HG02763 (cell line): Measurements from ENCODE around the gene LEKR1.
"Not testable (repeated sequence)": the region's sequence is repeated elsewhere in the genome, so short reads cannot be mapped to it uniquely, and the experiment has no call there.

ENCODE experiments used
- ATAC-seq: cut with Tn5 transposase; IDR thresholded peaks from one replicate; pipeline ENCODE4 v1.9.1; 2021; ENCODE audit warnings: mild to moderate bottlenecking, moderate library complexity; ENCODE audit not compliant: unreplicated experiment

LEKR1 gene

GRCh38 chr3:156897851-156898250 is 71.7 kb downstream of the LEKR1 start:
- ATAC-seq, result not testable (repeated sequence)

GRCh38 chr3:156898296-156898880 is 72.2 kb downstream of the LEKR1 start:
- ATAC-seq, result no peak

GRCh38 chr3:156899951-156900350 is 73.8 kb downstream of the LEKR1 start:
- no peak for ATAC-seq

GRCh38 chr3:156902916-156903315 is 76.8 kb downstream of the LEKR1 start:
- no peak for ATAC-seq

DNA sequence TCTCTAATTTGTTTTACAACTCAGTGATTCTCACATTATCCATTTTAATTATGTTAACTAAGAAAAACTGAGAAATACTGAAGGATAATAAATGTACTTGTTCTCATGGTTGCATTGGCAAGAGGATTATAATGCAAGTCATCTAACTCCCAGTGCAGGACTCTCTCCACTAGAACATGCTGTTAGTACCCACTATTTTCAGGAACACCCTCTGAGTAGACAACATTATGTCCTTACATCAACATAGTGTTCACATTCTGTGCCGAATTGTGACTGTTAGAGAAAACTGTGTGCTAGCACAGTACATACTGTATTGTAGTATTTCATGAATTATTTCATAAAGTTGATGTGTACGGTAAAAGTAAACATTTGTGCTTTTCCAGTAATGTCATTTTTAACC is 80.1 kb downstream of the LEKR1 start:
- no peak for ATAC-seq

DNA sequence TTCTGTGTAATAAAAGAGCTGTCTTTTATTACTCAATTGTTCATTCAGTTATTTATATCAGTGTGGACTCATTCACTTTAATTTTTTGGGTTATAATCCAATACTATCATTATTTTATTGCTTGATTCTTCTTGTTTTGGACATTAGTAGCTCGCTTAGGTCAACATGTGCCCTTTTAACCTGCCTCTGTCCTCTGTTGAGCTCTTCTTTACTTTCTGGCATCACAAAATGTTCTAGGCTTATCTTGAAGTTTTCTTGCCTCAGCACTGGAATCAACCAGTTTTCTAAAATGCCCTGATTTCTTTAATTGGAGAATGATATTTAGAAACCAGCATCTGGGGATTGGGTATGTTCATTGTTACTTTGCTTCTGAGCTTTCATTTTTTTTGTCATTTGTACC is 82.2 kb downstream of the LEKR1 start:
- ATAC-seq, result no peak

DNA sequence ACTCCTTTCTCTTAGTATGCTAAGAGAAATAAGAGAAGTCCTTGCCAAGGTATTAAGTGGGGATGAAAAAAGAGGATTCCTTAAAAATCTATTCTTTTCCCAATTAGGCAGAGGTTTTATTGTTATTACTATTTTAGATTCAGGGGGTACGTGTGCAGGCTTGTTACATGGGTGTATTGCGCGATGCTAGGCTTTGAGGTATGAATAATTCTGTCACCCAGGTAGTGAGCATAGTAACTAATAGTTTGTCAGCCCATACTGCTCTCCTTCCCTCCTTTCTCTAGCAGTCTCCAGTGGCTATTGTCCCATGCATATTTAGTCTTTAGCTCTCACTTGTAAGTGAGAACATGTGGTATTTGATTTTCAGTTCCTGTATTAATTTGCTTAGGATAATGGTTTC is 83.9 kb downstream of the LEKR1 start:
- no peak for ATAC-seq

GRCh38 chr3:156910831-156911230 is 84.7 kb downstream of the LEKR1 start:
- not testable (repeated sequence) for ATAC-seq

- not testable (repeated sequence) for ATAC-seq
Measured at GRCh38 chr3:156914300-156914699, 88.1 kb downstream of the LEKR1 start.

- ATAC-seq, result no peak
Measured at GRCh38 chr3:156915372-156915771, 89.2 kb downstream of the LEKR1 start.

DNA sequence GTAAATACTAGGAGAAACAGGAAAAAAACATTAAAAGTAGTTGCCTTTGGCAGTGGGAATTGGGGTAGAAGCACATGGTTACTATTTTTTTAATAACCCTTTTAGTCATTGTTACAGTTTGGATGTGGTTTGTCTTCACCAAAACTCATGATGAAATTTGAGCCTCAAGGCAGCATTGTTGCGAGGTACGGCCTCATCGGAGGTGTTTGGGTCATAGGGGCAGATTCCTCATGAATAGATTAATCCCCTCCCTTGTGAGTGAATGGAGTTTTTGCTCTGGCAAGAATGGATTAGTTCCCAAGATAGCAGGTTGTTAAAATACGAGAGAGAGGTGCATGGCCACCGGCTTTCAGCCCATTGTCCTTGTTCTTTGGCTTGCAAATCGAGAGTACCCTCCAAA is 92.6 kb downstream of the LEKR1 start:
- no peak for ATAC-seq

GRCh38 chr3:156919818-156920217 is 93.7 kb downstream of the LEKR1 start:
- no peak for ATAC-seq

DNA sequence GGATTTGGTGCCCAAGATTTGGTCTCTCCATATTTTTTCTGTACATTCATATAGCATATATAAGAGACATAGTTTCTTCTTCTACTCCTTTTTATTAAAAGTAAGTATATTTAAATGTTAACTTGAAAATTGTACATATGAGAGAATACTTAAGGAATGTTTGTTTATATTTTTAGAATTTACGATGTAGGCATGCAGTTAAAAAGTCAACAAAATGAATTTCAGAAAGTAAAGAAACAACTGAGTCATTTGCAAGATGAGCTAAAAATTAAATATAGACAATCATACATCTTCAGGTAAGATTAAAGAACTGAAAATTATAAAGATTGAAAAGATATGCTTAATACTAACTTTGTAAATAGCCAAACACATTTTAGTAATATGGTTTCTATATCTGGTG is 94.2 kb downstream of the LEKR1 start:
- ATAC-seq, result no peak

- no peak for ATAC-seq
Measured at GRCh38 chr3:156923349-156923748, 97.2 kb downstream of the LEKR1 start.

DNA sequence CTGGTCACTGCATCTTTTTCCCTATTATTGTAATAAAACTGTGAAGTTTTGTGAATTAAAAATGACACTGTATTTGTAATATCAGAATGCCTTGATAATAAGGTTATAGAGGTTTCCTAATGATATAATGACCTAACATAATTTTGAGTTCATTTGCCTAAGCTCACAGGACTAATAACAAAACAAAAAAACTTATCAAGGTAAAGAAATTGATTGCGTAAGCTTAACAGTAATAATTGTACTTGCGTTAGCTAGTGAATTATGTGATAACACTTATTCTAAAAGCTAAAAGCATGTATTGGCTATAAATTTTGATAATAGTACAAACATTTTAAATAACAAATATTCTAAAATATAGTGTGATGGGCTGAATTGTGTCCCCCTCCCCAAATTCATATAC is 112.6 kb downstream of the LEKR1 start:
- no peak for ATAC-seq

DNA sequence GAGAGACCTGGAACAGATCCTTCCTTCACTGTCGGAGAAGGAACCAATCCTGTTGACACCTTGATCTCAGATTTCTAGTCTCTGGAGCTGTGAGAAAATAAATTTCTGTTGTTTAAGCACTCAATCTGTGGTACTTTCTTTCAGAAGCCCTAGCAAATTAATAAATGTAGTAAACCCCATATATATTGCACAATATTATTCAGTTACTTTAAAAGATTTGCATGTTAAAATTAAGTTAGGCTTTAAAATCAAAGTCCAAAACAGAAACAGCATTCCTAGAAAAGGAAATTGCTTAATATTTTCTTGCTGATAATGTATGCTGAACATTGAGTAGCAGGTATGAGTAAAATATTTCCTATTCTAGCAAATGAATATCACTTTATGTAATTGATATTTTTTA is 113.2 kb downstream of the LEKR1 start:
- ATAC-seq, result no peak

- no peak for ATAC-seq
Measured at GRCh38 chr3:156941311-156941710, 115.2 kb downstream of the LEKR1 start.

- no peak for ATAC-seq
Measured at GRCh38 chr3:156948402-156949210, 122.5 kb downstream of the LEKR1 start.

- no peak for ATAC-seq
Measured at GRCh38 chr3:156952011-156952410, 125.9 kb downstream of the LEKR1 start.

DNA sequence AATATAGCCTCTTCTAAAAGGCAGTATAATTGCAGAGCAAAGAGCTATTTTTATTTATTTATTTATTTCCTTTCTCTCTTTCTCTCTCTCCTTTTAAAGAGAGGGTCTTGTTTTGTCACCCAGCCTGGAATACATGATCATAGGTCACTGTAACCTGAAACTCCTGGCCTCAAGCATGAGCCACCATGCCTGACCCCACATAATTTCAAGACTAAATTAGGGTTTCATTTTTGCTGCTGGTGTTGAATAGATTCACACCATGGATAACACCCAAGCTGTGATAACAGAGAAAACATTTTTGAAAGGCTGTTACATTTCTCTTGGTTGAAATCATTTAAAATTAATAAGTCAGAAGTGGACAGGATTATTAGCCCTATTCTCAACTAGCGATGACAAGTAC is 131.6 kb downstream of the LEKR1 start:
- peak; percentile 91 for ATAC-seq

DNA sequence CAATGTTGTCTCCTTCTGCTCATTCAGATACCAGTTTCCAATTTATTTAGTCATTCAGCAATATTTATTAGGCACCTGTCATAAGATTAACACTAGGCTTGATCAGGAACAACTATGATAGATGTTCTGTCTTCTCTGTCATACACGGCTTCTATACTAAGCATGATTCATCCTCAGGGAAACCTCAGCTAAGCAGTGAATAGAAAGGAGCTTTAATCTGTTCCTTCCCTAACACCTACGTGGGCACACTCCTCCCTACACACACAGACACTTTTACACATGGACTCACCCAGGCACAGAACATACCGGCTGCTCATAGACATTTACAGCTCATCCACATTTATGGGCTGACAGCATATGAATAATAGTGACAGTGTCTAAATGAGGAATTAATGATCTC is 136.9 kb downstream of the LEKR1 start:
- ATAC-seq, result no peak

DNA sequence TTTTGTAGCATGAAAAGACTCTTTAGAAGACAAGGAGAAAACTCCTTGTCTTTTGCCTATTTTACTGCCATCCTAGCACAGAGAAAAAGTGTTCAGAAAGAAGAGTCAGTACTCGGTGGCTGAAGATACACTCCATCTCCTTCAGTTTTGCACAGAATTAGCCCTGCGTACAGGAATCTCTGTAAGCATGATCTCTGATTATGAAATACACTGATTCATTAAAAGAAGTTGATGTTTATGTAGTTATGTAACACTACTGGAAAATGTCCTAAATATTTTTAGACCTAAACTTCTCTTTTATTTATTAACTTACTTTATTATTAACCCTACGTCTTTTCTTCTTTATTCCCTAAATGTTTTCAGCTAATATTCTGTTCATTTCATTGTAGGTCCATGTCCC is 138.4 kb downstream of the LEKR1 start:
- ATAC-seq, result no peak

GRCh38 chr3:156966349-156966748 is 140.2 kb downstream of the LEKR1 start:
- not testable (repeated sequence) for ATAC-seq
